ENCODE results near the gene GPATCH3.
"Not testable (repeated sequence)": the region's sequence is repeated elsewhere in the genome, so short reads cannot be mapped to it uniquely, and the experiment has no call there.

The GPATCH3 gene

GRCh38 chr1:26913389-26913753, 13.1 kb upstream of the GPATCH3 start:
- no peak for DNase-seq (ENCODE audit: low read depth)

- DNase-seq (ENCODE audit: low read depth), result no peak
Measured at GRCh38 chr1:26912147-26912490, 11.9 kb upstream of the GPATCH3 start.

- no peak for DNase-seq (ENCODE audit: low read depth)
Measured at GRCh38 chr1:26911399-26912146, 11.3 kb upstream of the GPATCH3 start.

GRCh38 chr1:26910343-26911160, 10.3 kb upstream of the GPATCH3 start:
- no peak for DNase-seq (ENCODE audit: low read depth)

- no peak for DNase-seq (ENCODE audit: low read depth)
Measured at GRCh38 chr1:26909951-26910342, 9.7 kb upstream of the GPATCH3 start.

GRCh38 chr1:26907071-26907917, 7.0 kb upstream of the GPATCH3 start:
- no peak for DNase-seq (ENCODE audit: low read depth)

GRCh38 chr1:26900815-26901511, 696 bp upstream of the GPATCH3 start:
- DNase-seq (ENCODE audit: low read depth), result no peak

GRCh38 chr1:26897351-26897750, 2.9 kb downstream of the GPATCH3 start:
- no peak for DNase-seq (ENCODE audit: low read depth)

GRCh38 chr1:26894263-26894662, 6.0 kb downstream of the GPATCH3 start:
- no peak for DNase-seq (ENCODE audit: low read depth)

- DNase-seq (ENCODE audit: low read depth), result no peak
Measured at GRCh38 chr1:26890467-26890796, 9.8 kb downstream of the GPATCH3 start.

GRCh38 chr1:26889551-26890466, 10.5 kb downstream of the GPATCH3 start, which contains the start of gene GPN2:
GPN2 (minus strand) TSS chr1:26890283; CDS start chr1:26890096, 187 bp downstream.
- DNase-seq (ENCODE audit: low read depth), result peak; percentile 66

- no peak for DNase-seq (ENCODE audit: low read depth)
Measured at GRCh38 chr1:26888231-26888630, 12.0 kb downstream of the GPATCH3 start.

- DNase-seq (ENCODE audit: low read depth), result no peak
Measured at GRCh38 chr1:26887125-26887524, 13.1 kb downstream of the GPATCH3 start.

- DNase-seq (ENCODE audit: low read depth), result no peak
Measured at GRCh38 chr1:26882696-26883463, 17.4 kb downstream of the GPATCH3 start.

GRCh38 chr1:26881611-26882010, 18.7 kb downstream of the GPATCH3 start:
- DNase-seq (ENCODE audit: low read depth), result not testable (repeated sequence)

- no peak for DNase-seq (ENCODE audit: low read depth)
Measured at GRCh38 chr1:26879793-26880192, 20.5 kb downstream of the GPATCH3 start.

- no peak for DNase-seq (ENCODE audit: low read depth)
Measured at GRCh38 chr1:26877326-26877725, 22.9 kb downstream of the GPATCH3 start.

- DNase-seq (ENCODE audit: low read depth), result no peak
Measured at GRCh38 chr1:26874896-26875295, 25.4 kb downstream of the GPATCH3 start.

- not testable (repeated sequence) for DNase-seq (ENCODE audit: low read depth)
Measured at GRCh38 chr1:26873097-26873496, 27.2 kb downstream of the GPATCH3 start.
